HUDEP-2 (cell line): ENCODE results near the gene ARHGEF28.

Source experiments
- DNase-seq, 76 experiments: peaks; one replicate each; lab custom pipeline; 2025; ENCODE audit not compliant: unreplicated experiment in 76 of 76; lab: John Stamatoyannopoulos, UW

Gene ARHGEF28

GRCh38 chr5:73838901-73839300 lies 212.9 kb downstream of the ARHGEF28 start:
- DNase-seq = no peak

GRCh38 chr5:73841641-73842040 lies 215.6 kb downstream of the ARHGEF28 start:
- DNase-seq = no peak

GRCh38 chr5:73844165-73844564 lies 218.2 kb downstream of the ARHGEF28 start:
- no peak for DNase-seq

- DNase-seq = no peak
Observed at GRCh38 chr5:73851471-73852181, 225.6 kb downstream of the ARHGEF28 start.

- DNase-seq = no peak
Observed at GRCh38 chr5:73853091-73853490, 227.1 kb downstream of the ARHGEF28 start.

GRCh38 chr5:73856997-73857396 lies 231.0 kb downstream of the ARHGEF28 start:
- DNase-seq = no peak

- no peak for DNase-seq
Observed at GRCh38 chr5:73857446-73857845, 231.4 kb downstream of the ARHGEF28 start.

- DNase-seq = no peak
Observed at GRCh38 chr5:73858054-73858453, 232.1 kb downstream of the ARHGEF28 start.

GRCh38 chr5:73858776-73859175 lies 232.8 kb downstream of the ARHGEF28 start:
- no peak for DNase-seq

- no peak for DNase-seq
Observed at GRCh38 chr5:73859696-73860095, 233.7 kb downstream of the ARHGEF28 start.

- DNase-seq = no peak
Observed at GRCh38 chr5:73861313-73861988, 235.5 kb downstream of the ARHGEF28 start.

- no peak for DNase-seq
Observed at GRCh38 chr5:73862796-73863195, 236.8 kb downstream of the ARHGEF28 start.

GRCh38 chr5:73863876-73864275 lies 237.9 kb downstream of the ARHGEF28 start:
- DNase-seq = no peak

- no peak for DNase-seq
Observed at GRCh38 chr5:73865315-73865714, 239.3 kb downstream of the ARHGEF28 start.

GRCh38 chr5:73867345-73868335 lies 241.6 kb downstream of the ARHGEF28 start:
- no peak for DNase-seq

GRCh38 chr5:73883646-73884045 lies 257.6 kb downstream of the ARHGEF28 start:
- no peak for DNase-seq

GRCh38 chr5:73887688-73888087 lies 261.7 kb downstream of the ARHGEF28 start:
- no peak for DNase-seq

- no peak for DNase-seq
Observed at GRCh38 chr5:73890569-73890968, 264.6 kb downstream of the ARHGEF28 start.

- DNase-seq = no peak
Observed at GRCh38 chr5:73892218-73892617, 266.2 kb downstream of the ARHGEF28 start.

- no peak for DNase-seq
Observed at GRCh38 chr5:73892806-73893205, 266.8 kb downstream of the ARHGEF28 start.

GRCh38 chr5:73893813-73894212 lies 267.8 kb downstream of the ARHGEF28 start:
- no peak for DNase-seq
